ENCODE measurements around the gene CBL.
"Not testable (repeated sequence)": the region's sequence is repeated elsewhere in the genome, so short reads cannot be mapped to it uniquely, and the experiment has no call there.

CBL gene

GRCh38 chr11:119175493-119176077 is 30.6 kb upstream of the CBL start:
- H3K9me3 ChIP-seq (ENCODE audit: low read length): no peaks in the 10 kb centered on the region
- H3K4me3 ChIP-seq (ENCODE audit: low read length): no peak overlapping the region
- no peaks in the 10 kb centered on the region for H3K36me3 ChIP-seq (ENCODE audit: insufficient read depth, low read length)
- H3K27me3 ChIP-seq (ENCODE audit: insufficient read depth, low read length): no peaks in the 10 kb centered on the region
- H2AFZ ChIP-seq (ENCODE audit: low read depth, low read length): no peak overlapping the region
- H3K4me1 ChIP-seq (ENCODE audit: insufficient read depth, low read length): peaks cover 8% of the 10 kb centered on the region

GRCh38 chr11:119178166-119178680 is 27.9 kb upstream of the CBL start:
- no peak overlapping the region for H3K4me3 ChIP-seq (ENCODE audit: low read length)
- H3K4me1 ChIP-seq (ENCODE audit: insufficient read depth, low read length): peaks cover 8% of the 10 kb centered on the region
- no peak overlapping the region for H2AFZ ChIP-seq (ENCODE audit: low read depth, low read length)

GRCh38 chr11:119179342-119179741 is 26.8 kb upstream of the CBL start:
- Histone ChIP-seq H3K4me3 (ENCODE audit: low read length) (no peak overlapping the region), H2AFZ (ENCODE audit: low read depth, low read length) (no peak overlapping the region), H3K9me3 (ENCODE audit: low read length) (no peaks in the 10 kb centered on the region), H3K4me1 (ENCODE audit: insufficient read depth, low read length) (peaks cover 8% of the 10 kb centered on the region), H3K36me3 (ENCODE audit: insufficient read depth, low read length) (no peaks in the 10 kb centered on the region), H3K27me3 (ENCODE audit: insufficient read depth, low read length) (no peaks in the 10 kb centered on the region)

More at GRCh38 chr11:119178166-119178680, 27.9 kb upstream of the CBL start:
- Histone ChIP-seq H3K36me3 (ENCODE audit: insufficient read depth, low read length) (no peaks in the 10 kb centered on the region), H3K9me3 (ENCODE audit: low read length) (no peaks in the 10 kb centered on the region), H3K27me3 (ENCODE audit: insufficient read depth, low read length) (no peaks in the 10 kb centered on the region)

- Histone ChIP-seq H2AFZ (ENCODE audit: low read depth, low read length) (no peak overlapping the region), H3K9me3 (ENCODE audit: low read length) (no peaks in the 10 kb centered on the region), H3K4me1 (ENCODE audit: insufficient read depth, low read length) (peaks cover 8% of the 10 kb centered on the region), H3K27me3 (ENCODE audit: insufficient read depth, low read length) (no peaks in the 10 kb centered on the region), H3K4me3 (ENCODE audit: low read length) (no peak overlapping the region), H3K36me3 (ENCODE audit: insufficient read depth, low read length) (no peaks in the 10 kb centered on the region)
Observed at GRCh38 chr11:119179983-119180382, 26.2 kb upstream of the CBL start.

- Histone ChIP-seq H3K36me3 (ENCODE audit: insufficient read depth, low read length) (no peaks in the 10 kb centered on the region), H2AFZ (ENCODE audit: low read depth, low read length) (no peak overlapping the region)
Observed at GRCh38 chr11:119180729-119181676, 25.1 kb upstream of the CBL start.

GRCh38 chr11:119181677-119182412 is 24.3 kb upstream of the CBL start:
- H2AFZ ChIP-seq (ENCODE audit: low read depth, low read length): no peak overlapping the region
- peaks cover 8% of the 10 kb centered on the region for H3K4me1 ChIP-seq (ENCODE audit: insufficient read depth, low read length)
- no peaks in the 10 kb centered on the region for H3K36me3 ChIP-seq (ENCODE audit: insufficient read depth, low read length)
- no peak overlapping the region for H3K4me3 ChIP-seq (ENCODE audit: low read length)
- H3K27me3 ChIP-seq (ENCODE audit: insufficient read depth, low read length): no peaks in the 10 kb centered on the region
- no peaks in the 10 kb centered on the region for H3K9me3 ChIP-seq (ENCODE audit: low read length)

More at GRCh38 chr11:119180729-119181676, 25.1 kb upstream of the CBL start:
- Histone ChIP-seq H3K4me3 (ENCODE audit: low read length) (no peak overlapping the region), H3K9me3 (ENCODE audit: low read length) (no peaks in the 10 kb centered on the region), H3K4me1 (ENCODE audit: insufficient read depth, low read length) (peaks cover 8% of the 10 kb centered on the region), H3K27me3 (ENCODE audit: insufficient read depth, low read length) (no peaks in the 10 kb centered on the region)

GRCh38 chr11:119184399-119184798 is 21.7 kb upstream of the CBL start:
- H3K27me3 ChIP-seq (ENCODE audit: insufficient read depth, low read length); H3K4me3 ChIP-seq (ENCODE audit: low read length); H3K4me1 ChIP-seq (ENCODE audit: insufficient read depth, low read length); H3K9me3 ChIP-seq (ENCODE audit: low read length); H3K36me3 ChIP-seq (ENCODE audit: insufficient read depth, low read length); H2AFZ ChIP-seq (ENCODE audit: low read depth, low read length): not testable (repeated sequence)

GRCh38 chr11:119185981-119186634 is 20.0 kb upstream of the CBL start:
- H2AFZ ChIP-seq (ENCODE audit: low read depth, low read length): no peak overlapping the region
- H3K4me3 ChIP-seq (ENCODE audit: low read length): no peak overlapping the region
- H3K9me3 ChIP-seq (ENCODE audit: low read length): no peaks in the 10 kb centered on the region
- H3K27me3 ChIP-seq (ENCODE audit: insufficient read depth, low read length): peaks cover 2% of the 10 kb centered on the region
- no peaks in the 10 kb centered on the region for H3K4me1 ChIP-seq (ENCODE audit: insufficient read depth, low read length)
- H3K36me3 ChIP-seq (ENCODE audit: insufficient read depth, low read length): no peaks in the 10 kb centered on the region

- H3K4me3 ChIP-seq (ENCODE audit: low read length): no peak overlapping the region
- H3K36me3 ChIP-seq (ENCODE audit: insufficient read depth, low read length): no peaks in the 10 kb centered on the region
- H3K27me3 ChIP-seq (ENCODE audit: insufficient read depth, low read length): peaks cover 2% of the 10 kb centered on the region
- no peaks in the 10 kb centered on the region for H3K9me3 ChIP-seq (ENCODE audit: low read length)
- no peaks in the 10 kb centered on the region for H3K4me1 ChIP-seq (ENCODE audit: insufficient read depth, low read length)
- no peak overlapping the region for H2AFZ ChIP-seq (ENCODE audit: low read depth, low read length)
Observed at GRCh38 chr11:119187123-119187892, 18.8 kb upstream of the CBL start.

- H3K36me3 ChIP-seq (ENCODE audit: insufficient read depth, low read length): no peaks in the 10 kb centered on the region
- no peaks in the 10 kb centered on the region for H3K4me1 ChIP-seq (ENCODE audit: insufficient read depth, low read length)
- no peak overlapping the region for H2AFZ ChIP-seq (ENCODE audit: low read depth, low read length)
- peaks cover 2% of the 10 kb centered on the region for H3K27me3 ChIP-seq (ENCODE audit: insufficient read depth, low read length)
- H3K9me3 ChIP-seq (ENCODE audit: low read length): no peaks in the 10 kb centered on the region
- no peak overlapping the region for H3K4me3 ChIP-seq (ENCODE audit: low read length)
Observed at GRCh38 chr11:119188067-119188466, 18.1 kb upstream of the CBL start.

- H2AFZ ChIP-seq (ENCODE audit: low read depth, low read length): no peak overlapping the region
- no peak overlapping the region for H3K4me3 ChIP-seq (ENCODE audit: low read length)
- peaks cover 4% of the 10 kb centered on the region for H3K27me3 ChIP-seq (ENCODE audit: insufficient read depth, low read length)
- no peaks in the 10 kb centered on the region for H3K4me1 ChIP-seq (ENCODE audit: insufficient read depth, low read length)
- H3K36me3 ChIP-seq (ENCODE audit: insufficient read depth, low read length): no peaks in the 10 kb centered on the region
- no peaks in the 10 kb centered on the region for H3K9me3 ChIP-seq (ENCODE audit: low read length)
Observed at GRCh38 chr11:119188887-119189286, 17.3 kb upstream of the CBL start.

GRCh38 chr11:119189393-119189792 is 16.7 kb upstream of the CBL start:
- Histone ChIP-seq H3K4me3 (ENCODE audit: low read length) (no peak overlapping the region), H3K4me1 (ENCODE audit: insufficient read depth, low read length) (no peaks in the 10 kb centered on the region), H3K9me3 (ENCODE audit: low read length) (no peaks in the 10 kb centered on the region), H2AFZ (ENCODE audit: low read depth, low read length) (no peak overlapping the region), H3K36me3 (ENCODE audit: insufficient read depth, low read length) (no peaks in the 10 kb centered on the region), H3K27me3 (ENCODE audit: insufficient read depth, low read length) (peaks cover 4% of the 10 kb centered on the region)
